IMR-90 (cell line): ENCODE results near the gene MGLL. TPM values are rescaled to one million over a fixed set of nuclear protein-coding genes. Genes with fewer than 3 reads are reported as not detected.

Source experiments
- ATAC-seq: fragments of 200-7000 bp; cut with Tn5 transposase; 2 replicates; pipeline ENCODE4 v1.9.1; 2020; ENCODE audit warnings: low read depth, mild to moderate bottlenecking, moderate library complexity
- BruUV-seq: library from RNA; stranded (reverse); fragments of 400-500 nt; replicated peaks from 2 replicates; lab custom pipeline; 2021; lab: Mats Ljungman, UMichigan
- CTCF ChIA-PET: fragments of 300-600 bp; formaldehyde crosslinking; extraction: SDS; loops from one replicate; lab custom pipeline; 2021; ENCODE audit warnings: antibody characterized with exemption; lab: Yijun Ruan, JAX
- POLR2A ChIA-PET: fragments of 300-600 bp; sonication (Branson Sonifier 250); formaldehyde crosslinking; loops from one replicate; lab custom pipeline; 2022; ENCODE audit warnings: antibody characterized with exemption; ENCODE audit not compliant: unreplicated experiment; lab: Charles Lee
- DNase-seq: peaks from one replicate; pipeline ENCODE4 v3.0.0; 2013
- H2AFZ ChIP-seq: replicated peaks from 2 replicates; pipeline ENCODE3; 2013; ENCODE audit warnings: low read length, mild to moderate bottlenecking; ENCODE audit not compliant: poor library complexity
- H2AK5ac ChIP-seq: 2 replicates; pipeline ENCODE4 v1.6.1; 2013; ENCODE audit warnings: low read depth, low read length, inconsistent platforms
- H2AK9ac ChIP-seq: replicated peaks from 2 replicates; pipeline ENCODE3; 2013; ENCODE audit warnings: mild to moderate bottlenecking, low read depth, low read length, moderate library complexity; ENCODE audit not compliant: poor library complexity
- H2BK120ac ChIP-seq: 2 replicates; pipeline ENCODE4 v1.6.1; 2013; ENCODE audit warnings: low read depth, low read length, inconsistent platforms
- H2BK15ac ChIP-seq: 3 replicates; pipeline ENCODE4 v1.6.1; 2013; ENCODE audit warnings: low read depth, low read length, inconsistent platforms
- H2BK20ac ChIP-seq: 2 replicates; pipeline ENCODE4 v1.6.1; 2013; ENCODE audit warnings: low read depth, mild to moderate bottlenecking, inconsistent platforms, low read length, moderate library complexity
- H2BK5ac ChIP-seq: 2 replicates; pipeline ENCODE4 v1.6.1; 2013; ENCODE audit warnings: mild to moderate bottlenecking, low read depth, low read length, inconsistent platforms; ENCODE audit not compliant: poor library complexity, severe bottlenecking
- H3K14ac ChIP-seq: replicated peaks from 2 replicates; pipeline ENCODE4 v1.6.1; 2013; ENCODE audit warnings: low read depth, low read length, inconsistent platforms
- H3K18ac ChIP-seq: 2 replicates; pipeline ENCODE4 v1.6.1; 2013; ENCODE audit warnings: low read depth, low read length, control low read depth
- H3K23ac ChIP-seq: 2 replicates; pipeline ENCODE4 v1.6.1; 2013; ENCODE audit warnings: low read depth, low read length, inconsistent platforms
- H3K27ac ChIP-seq: 2 replicates; pipeline ENCODE4 v1.5.1; 2013; ENCODE audit warnings: mild to moderate bottlenecking, control low read depth, low read length; ENCODE audit not compliant: insufficient read depth
- H3K27me3 ChIP-seq: 2 replicates; pipeline ENCODE4 v1.6.1; 2013; ENCODE audit warnings: low read length; ENCODE audit not compliant: control insufficient read depth, insufficient read depth
- H3K36me3 ChIP-seq: 2 replicates; pipeline ENCODE4 v1.6.1; 2013; ENCODE audit warnings: low read length, mixed read lengths; ENCODE audit not compliant: control insufficient read depth, insufficient read depth
- H3K4ac ChIP-seq: 2 replicates; pipeline ENCODE4 v1.6.1; 2013; ENCODE audit warnings: low read depth, low read length, inconsistent platforms
- H3K4me1 ChIP-seq: 2 replicates; pipeline ENCODE4 v1.6.1; 2013; ENCODE audit warnings: low read length, mixed read lengths; ENCODE audit not compliant: control insufficient read depth, insufficient read depth
- H3K4me2 ChIP-seq: 2 replicates; pipeline ENCODE4 v1.6.1; 2013; ENCODE audit warnings: low read depth, mild to moderate bottlenecking, control low read depth, low read length, moderate library complexity
- H3K4me3 ChIP-seq: 2 replicates; pipeline ENCODE4 v1.5.1; 2013; ENCODE audit warnings: low read depth, mild to moderate bottlenecking, control low read depth, low read length, moderate library complexity; ENCODE audit not compliant: insufficient read depth
- H3K56ac ChIP-seq: 2 replicates; pipeline ENCODE4 v1.6.1; 2013; ENCODE audit warnings: low read length, inconsistent platforms; ENCODE audit not compliant: insufficient read depth; ENCODE audit errors: extremely low read depth
- H3K79me1 ChIP-seq, 2 experiments: 2 replicates each; pipeline ENCODE4 v1.6.1; 2013; ENCODE audit warnings: low read length in 2 of 2, inconsistent platforms in 1 of 2, low read depth in 1 of 2
- H3K9ac ChIP-seq: 2 replicates; pipeline ENCODE4 v1.6.1; 2013; ENCODE audit warnings: low read depth, low read length, control low read depth
- H3K9me1 ChIP-seq: 2 replicates; pipeline ENCODE4 v1.6.1; 2013; ENCODE audit warnings: low read length, inconsistent platforms; ENCODE audit not compliant: insufficient read depth
- H3K9me3 ChIP-seq: 2 replicates; pipeline ENCODE4 v1.6.1; 2013; ENCODE audit warnings: low read length; ENCODE audit not compliant: control insufficient read depth, insufficient read depth
- H4K20me1 ChIP-seq: 2 replicates; pipeline ENCODE4 v1.6.1; 2013; ENCODE audit warnings: low read length, inconsistent platforms; ENCODE audit not compliant: insufficient read depth
- H4K5ac ChIP-seq: 2 replicates; pipeline ENCODE4 v1.6.1; 2013; ENCODE audit warnings: mild to moderate bottlenecking, low read depth, low read length, control low read depth
- H4K8ac ChIP-seq, 2 experiments: 2 replicates each; pipeline ENCODE4 v1.6.1; 2013; ENCODE audit warnings: low read depth in 2 of 2, low read length in 2 of 2, control low read depth in 1 of 2, inconsistent platforms in 1 of 2
- H4K91ac ChIP-seq: 2 replicates; pipeline ENCODE4 v1.6.1; 2013; ENCODE audit warnings: low read depth, low read length, inconsistent platforms; ENCODE audit not compliant: insufficient read depth
- BHLHE40 ChIP-seq: fragments of 150-350 bp; IDR thresholded peaks from 2 replicates; pipeline ENCODE4 v1.6.1; 2016; ENCODE audit warnings: mild to moderate bottlenecking, low read depth, low read length
- CEBPB ChIP-seq: IDR thresholded peaks from 2 replicates; pipeline ENCODE4 v1.6.1; 2012; ENCODE audit warnings: low read depth, low read length, improper control_type of control experiment
- FOS ChIP-seq: fragments of 150-350 bp; IDR thresholded peaks from 2 replicates; pipeline ENCODE4 v1.6.1; 2016; ENCODE audit warnings: low read depth, low read length
- MXI1 ChIP-seq: IDR thresholded peaks from 2 replicates; pipeline ENCODE4 v1.6.1; 2012; ENCODE audit warnings: low read depth, mild to moderate bottlenecking, low read length, moderate library complexity, borderline replicate concordance
- NFE2L2 ChIP-seq: fragments of 150-350 bp; IDR thresholded peaks from 2 replicates; pipeline ENCODE4 v1.6.1; 2016; ENCODE audit warnings: low read depth, mild to moderate bottlenecking, low read length
- POLR2A ChIP-seq: IDR thresholded peaks from 2 replicates; pipeline ENCODE4 v1.6.1; 2012; ENCODE audit warnings: mild to moderate bottlenecking, low read depth, low read length
- WGBS, 2 experiments: methylation state at CpG; one replicate each; pipeline versions ENCODE4 v1.1.5 to v1.1.7; 2013; ENCODE audit warnings: missing lambda C conversion rate in 2 of 2; ENCODE audit not compliant: insufficient read length in 1 of 2; ENCODE audit errors: extremely low coverage in 2 of 2; 5-methylcytosine and 5-hydroxymethylcytosine counted together
- dilution Hi-C: fragments of 300-500 bp; cut with HindIII; formaldehyde crosslinking; loops from one replicate; pipeline ENCODE4 v1.14.3; 2018; ENCODE audit warnings: low sequenced_read_pairs; ENCODE audit not compliant: unreplicated experiment
- in situ Hi-C: fragments of 300-500 bp; cut with MboI; formaldehyde crosslinking; loops from 3 replicates; pipeline ENCODE4 v1.14.3; 2019; ENCODE audit warnings: low sequenced_read_pairs, inconsistent platforms, mixed read lengths
- intact Hi-C: fragments of 100-400 bp; cut with micrococcal nuclease; formaldehyde crosslinking; loops from 2 replicates; pipeline ENCODE4 v1.10.0; 2022
- polyA plus RNA-seq, 3 experiments: library from polyadenylated mRNA; depleted of rRNA; stranded (reverse); fragments of >200 nt; gene quantifications; 2 replicates each; pipeline ENCODE4 v1.2.3, GENCODE V29; 2012; ENCODE audit warnings: low replicate concordance in 1 of 3
- total RNA-seq: library from RNA; depleted of rRNA; stranded (reverse); fragments of >200 nt; gene quantifications from 2 replicates; pipeline ENCODE4 v1.2.3, GENCODE V29; 2012

Gene MGLL
- total and polyA plus RNA-seq, 2 of the 4 experiments (the other 2 are of a cell fraction): 23.7 to 60.6 TPM

DNA sequence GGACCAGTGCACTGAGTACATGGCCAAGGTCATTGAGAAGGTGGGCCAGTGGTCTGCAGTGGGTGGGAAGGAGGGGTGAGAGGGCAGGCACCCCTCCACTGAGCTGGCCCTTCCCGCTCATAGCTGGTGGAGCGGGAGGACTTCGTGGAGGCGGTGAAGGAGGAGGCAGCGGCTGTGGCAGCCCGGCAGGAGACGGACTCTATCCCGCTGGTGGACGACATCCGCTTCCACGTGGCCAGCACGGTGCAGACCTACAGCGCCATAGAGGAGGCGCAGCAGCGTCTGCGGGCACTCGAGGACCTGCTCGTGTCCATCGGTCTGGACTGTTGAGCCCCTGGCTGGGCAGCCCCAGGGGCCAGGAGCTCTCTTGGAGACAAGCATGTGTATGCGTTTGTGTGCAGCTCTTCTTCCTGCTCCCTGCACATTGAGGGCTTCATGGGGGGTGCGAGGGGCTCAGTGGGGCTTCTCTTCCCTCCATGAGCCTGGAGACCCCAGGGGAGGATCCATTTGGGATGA, 142.1 kb downstream of the MGLL start:
- Histone ChIP-seq H2AFZ (no peak overlapping the region), H3K79me1 (peaks cover 0 to 3% of the 10 kb centered on the region in 2 experiments; a peak in 1 of 4 replicates), H3K23ac (no peak overlapping the region), H3K9ac (no peak overlapping the region), H4K20me1 (no peaks in the 10 kb centered on the region), H3K4me2 (no peak overlapping the region), H3K36me3 (peaks cover 31% of the 10 kb centered on the region), H3K27ac (no peak overlapping the region), H4K91ac (no peak overlapping the region), H2BK15ac (no peak overlapping the region), H2BK20ac (no peak overlapping the region), H3K27me3 (no peaks in the 10 kb centered on the region), H3K9me3 (no peaks in the 10 kb centered on the region), H3K56ac (no peak overlapping the region), H2BK120ac (no peak overlapping the region), H2AK9ac (no peak overlapping the region), H2BK5ac (no peak overlapping the region), H3K14ac (no peak overlapping the region), H3K4me1 (no peaks in the 10 kb centered on the region), H4K8ac (no peak overlapping the region), H3K9me1 (0 out of 2 replicates have a peak, but pooled peaks cover 2% of the 10 kb centered on the region), H3K4me3 (no peak overlapping the region), H2AK5ac (no peak overlapping the region; the same call in 1 of the 2 replicates), H3K18ac (no peak overlapping the region), H3K4ac (no peak overlapping the region), H4K5ac (no peak overlapping the region)
- dilution Hi-C loops (no loop called here), intact Hi-C loops (no loop called here), in situ Hi-C loops (no loop called here)
- DNase-seq: no peak
- no TSS peak for BruUV-seq
- no peak for TF ChIP-seq BHLHE40
- TF ChIP-seq MXI1: no peak
- TF ChIP-seq CEBPB: no peak
- TF ChIP-seq NFE2L2: no peak
- TF ChIP-seq FOS: no peak
- no peak for TF ChIP-seq POLR2A
- POLR2A ChIA-PET: no interaction called here
- ATAC-seq: no peak
- CTCF ChIA-PET: interaction anchor here (0.6 to 1.3 kb wide), 2 partner anchors 22 to 995 kb away, joined by 3 read pairs; no protein-coding TSS in a partner anchor
- WGBS, 2 experiments: 96% methylated on average over 16 of the region's 21 CpGs; no CpG with 5 or more reads in 1 of the 2 experiments
